HL-60 (cell line): ENCODE measurements around the gene ADAMTS2.

Experiments used
- GABPA ChIP-seq: IDR thresholded peaks from 2 replicates; pipeline ENCODE4 v1.6.1; 2012; ENCODE audit warnings: low read depth
- POLR2AphosphoS5 ChIP-seq: IDR thresholded peaks from 2 replicates; pipeline ENCODE4 v1.6.1; 2012; ENCODE audit warnings: low read depth
- SPI1 ChIP-seq: IDR thresholded peaks from 2 replicates; pipeline ENCODE4 v1.6.1; 2012; ENCODE audit warnings: low read depth, mild to moderate bottlenecking, borderline replicate concordance
- TF ChIP-seq, protein P1 (sequence below): IDR thresholded peaks from one replicate; pipeline ENCODE4 v1.5.1; 2011; ENCODE audit warnings: low read length, control low read depth, inconsistent platforms; ENCODE audit not compliant: insufficient read depth
- TF ChIP-seq, protein P2 (sequence below): IDR thresholded peaks from 2 replicates; pipeline ENCODE4 v1.6.1; 2012; ENCODE audit warnings: low read depth; ENCODE audit not compliant: insufficient replicate concordance

- TF ChIP-seq SPI1 (no peak), POLR2AphosphoS5 (no peak), GABPA (no peak)
- TF ChIP-seq, protein P1, sequence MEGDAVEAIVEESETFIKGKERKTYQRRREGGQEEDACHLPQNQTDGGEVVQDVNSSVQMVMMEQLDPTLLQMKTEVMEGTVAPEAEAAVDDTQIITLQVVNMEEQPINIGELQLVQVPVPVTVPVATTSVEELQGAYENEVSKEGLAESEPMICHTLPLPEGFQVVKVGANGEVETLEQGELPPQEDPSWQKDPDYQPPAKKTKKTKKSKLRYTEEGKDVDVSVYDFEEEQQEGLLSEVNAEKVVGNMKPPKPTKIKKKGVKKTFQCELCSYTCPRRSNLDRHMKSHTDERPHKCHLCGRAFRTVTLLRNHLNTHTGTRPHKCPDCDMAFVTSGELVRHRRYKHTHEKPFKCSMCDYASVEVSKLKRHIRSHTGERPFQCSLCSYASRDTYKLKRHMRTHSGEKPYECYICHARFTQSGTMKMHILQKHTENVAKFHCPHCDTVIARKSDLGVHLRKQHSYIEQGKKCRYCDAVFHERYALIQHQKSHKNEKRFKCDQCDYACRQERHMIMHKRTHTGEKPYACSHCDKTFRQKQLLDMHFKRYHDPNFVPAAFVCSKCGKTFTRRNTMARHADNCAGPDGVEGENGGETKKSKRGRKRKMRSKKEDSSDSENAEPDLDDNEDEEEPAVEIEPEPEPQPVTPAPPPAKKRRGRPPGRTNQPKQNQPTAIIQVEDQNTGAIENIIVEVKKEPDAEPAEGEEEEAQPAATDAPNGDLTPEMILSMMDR: no peak
- TF ChIP-seq, protein P2, sequence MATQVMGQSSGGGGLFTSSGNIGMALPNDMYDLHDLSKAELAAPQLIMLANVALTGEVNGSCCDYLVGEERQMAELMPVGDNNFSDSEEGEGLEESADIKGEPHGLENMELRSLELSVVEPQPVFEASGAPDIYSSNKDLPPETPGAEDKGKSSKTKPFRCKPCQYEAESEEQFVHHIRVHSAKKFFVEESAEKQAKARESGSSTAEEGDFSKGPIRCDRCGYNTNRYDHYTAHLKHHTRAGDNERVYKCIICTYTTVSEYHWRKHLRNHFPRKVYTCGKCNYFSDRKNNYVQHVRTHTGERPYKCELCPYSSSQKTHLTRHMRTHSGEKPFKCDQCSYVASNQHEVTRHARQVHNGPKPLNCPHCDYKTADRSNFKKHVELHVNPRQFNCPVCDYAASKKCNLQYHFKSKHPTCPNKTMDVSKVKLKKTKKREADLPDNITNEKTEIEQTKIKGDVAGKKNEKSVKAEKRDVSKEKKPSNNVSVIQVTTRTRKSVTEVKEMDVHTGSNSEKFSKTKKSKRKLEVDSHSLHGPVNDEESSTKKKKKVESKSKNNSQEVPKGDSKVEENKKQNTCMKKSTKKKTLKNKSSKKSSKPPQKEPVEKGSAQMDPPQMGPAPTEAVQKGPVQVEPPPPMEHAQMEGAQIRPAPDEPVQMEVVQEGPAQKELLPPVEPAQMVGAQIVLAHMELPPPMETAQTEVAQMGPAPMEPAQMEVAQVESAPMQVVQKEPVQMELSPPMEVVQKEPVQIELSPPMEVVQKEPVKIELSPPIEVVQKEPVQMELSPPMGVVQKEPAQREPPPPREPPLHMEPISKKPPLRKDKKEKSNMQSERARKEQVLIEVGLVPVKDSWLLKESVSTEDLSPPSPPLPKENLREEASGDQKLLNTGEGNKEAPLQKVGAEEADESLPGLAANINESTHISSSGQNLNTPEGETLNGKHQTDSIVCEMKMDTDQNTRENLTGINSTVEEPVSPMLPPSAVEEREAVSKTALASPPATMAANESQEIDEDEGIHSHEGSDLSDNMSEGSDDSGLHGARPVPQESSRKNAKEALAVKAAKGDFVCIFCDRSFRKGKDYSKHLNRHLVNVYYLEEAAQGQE: no peak
Measured at GRCh38 chr5:179312557-179313235, 32.6 kb downstream of the ADAMTS2 start.
